OCI-LY1 (cell line): ENCODE measurements around the gene WDR70.

Source experiments
- CTCF ChIP-seq: fragments of 200-600 bp; sonication (generic), shearing (Covaris generic); IDR thresholded peaks from 2 replicates; pipeline ENCODE4 v1.5.1; 2017; ENCODE audit warnings: mild to moderate bottlenecking, antibody characterized with exemption, low read length, moderate library complexity, mixed read lengths
- EZH2 ChIP-seq: fragments of 200-600 bp; sonication (generic), shearing (Covaris generic); IDR thresholded peaks from 2 replicates; pipeline ENCODE4 v1.8.0; 2017; ENCODE audit warnings: borderline replicate concordance, mixed run types, mild to moderate bottlenecking, antibody characterized with exemption, low read length, moderate library complexity, mixed read lengths

GRCh38 chr5:37549411-37549810 lies 170.3 kb downstream of the WDR70 start:
- TF ChIP-seq CTCF (no peak), EZH2 (no peak)
